22Rv1 (cell line): ENCODE data around the gene LYSMD1.

Source experiments
- H3K27ac ChIP-seq: fragments of 450-650 bp; 2 replicates; pipeline ENCODE4 v1.5.1; 2017
- CTCF ChIP-seq: fragments of 450-650 bp; IDR thresholded peaks from 2 replicates; pipeline ENCODE4 v1.5.1; 2017; ENCODE audit warnings: mild to moderate bottlenecking
- ZFX ChIP-seq: fragments of 450-650 bp; IDR thresholded peaks from 2 replicates; pipeline ENCODE4 v1.6.1; 2017; ENCODE audit warnings: antibody characterized with exemption, borderline replicate concordance

LYSMD1 gene

DNA sequence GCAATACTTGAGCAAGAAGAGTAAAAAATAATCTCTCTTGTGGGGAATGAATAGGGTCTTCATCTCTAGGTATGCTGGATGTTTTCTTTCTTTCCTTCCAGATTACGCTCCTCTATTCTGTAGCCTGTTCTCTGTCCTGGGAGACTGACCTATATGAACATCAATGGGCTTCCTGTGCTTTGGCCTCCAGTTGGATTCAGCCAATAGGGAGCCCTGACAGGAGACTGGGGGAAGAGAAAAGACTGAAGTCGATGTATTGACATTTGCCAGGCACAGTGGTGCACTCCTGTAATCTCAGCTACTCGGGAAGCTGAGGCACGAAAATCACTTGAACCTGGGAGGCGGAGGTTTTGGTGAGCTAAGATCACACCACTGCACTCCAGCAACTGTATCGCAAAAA lies 36.9 kb downstream of the LYSMD1 start:
- no peak overlapping the region for H3K27ac ChIP-seq
- TF ChIP-seq CTCF = no peak
- TF ChIP-seq ZFX = no peak

GRCh38 chr1:151124763-151125403 lies 40.8 kb downstream of the LYSMD1 start:
- TF ChIP-seq CTCF = no peak
- TF ChIP-seq ZFX = no peak
- no peak overlapping the region for H3K27ac ChIP-seq

DNA sequence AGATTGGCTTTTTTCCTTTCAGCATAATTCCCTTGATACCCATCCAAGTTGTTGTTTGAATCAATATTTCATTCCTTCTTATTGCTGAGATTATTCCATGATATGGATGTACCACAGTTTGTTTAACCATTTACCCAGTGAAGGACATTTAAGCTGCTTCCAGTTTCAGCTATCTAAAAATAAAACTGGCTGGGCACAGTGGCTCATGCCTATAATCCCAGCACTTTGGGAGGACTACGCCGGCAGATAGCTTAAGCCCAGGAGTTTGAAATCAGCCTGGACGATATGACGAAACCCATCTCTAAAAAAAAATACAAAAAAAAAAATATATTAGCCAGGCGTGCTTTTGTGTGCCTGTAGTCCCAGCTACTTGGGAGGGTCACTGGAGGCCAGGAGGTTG lies 51.8 kb downstream of the LYSMD1 start:
- no peak overlapping the region for H3K27ac ChIP-seq
- TF ChIP-seq ZFX (no peak), CTCF (no peak)
